ENCODE results near the gene EI24.

GRCh38 chr11:125570952-125571351, 1.7 kb downstream of the EI24 start:
- TF ChIP-seq EZH2 (IDR thresholded peaks at IDR 0.05; ENCODE audit: borderline replicate concordance) (no peak), EZH2phosphoT487 (IDR thresholded peaks at IDR 0.05; ENCODE audit: low read depth, severe bottlenecking, unreplicated experiment) (no peak)
